GM23338 (cell line): ENCODE data around the gene BRD2. TPM values are rescaled to one million over a fixed set of nuclear protein-coding genes. Genes with fewer than 3 reads are reported as not detected.

ENCODE experiments used
- ATAC-seq: fragments of 200-7000 bp; cut with Tn5 transposase; 3 replicates; pipeline ENCODE4 v1.9.1; 2020
- DNase-seq: peaks from one replicate; pipeline ENCODE4 v3.0.0-alpha.2; 2015; ENCODE audit warnings: low spot score
- H2AFZ ChIP-seq: fragments of 200-600 bp; sonication (generic); 2 replicates; pipeline ENCODE4 v1.8.0; 2016; ENCODE audit warnings: antibody characterized with exemption, mild to moderate bottlenecking, moderate library complexity
- H3F3A ChIP-seq: fragments of 200-600 bp; sonication (generic); replicated peaks from 2 replicates; pipeline ENCODE4 v1.8.0; 2017; ENCODE audit warnings: antibody characterized with exemption, mixed run types, low read depth
- H3K27ac ChIP-seq: fragments of 200-600 bp; sonication (generic); 2 replicates; pipeline ENCODE4 v1.6.1; 2016; ENCODE audit warnings: low read depth
- H3K27me3 ChIP-seq: fragments of 200-600 bp; sonication (generic); 2 replicates; pipeline ENCODE4 v1.8.0; 2016; ENCODE audit warnings: mild to moderate bottlenecking, mixed run types, moderate library complexity; ENCODE audit not compliant: insufficient read depth
- H3K36me3 ChIP-seq: fragments of 200-600 bp; sonication (generic); 2 replicates; pipeline ENCODE4 v1.8.0; 2016; ENCODE audit warnings: mild to moderate bottlenecking; ENCODE audit not compliant: insufficient read depth
- H3K4me1 ChIP-seq: fragments of 200-600 bp; sonication (generic); 2 replicates; pipeline ENCODE4 v1.8.0; 2016; ENCODE audit warnings: mild to moderate bottlenecking, moderate library complexity; ENCODE audit not compliant: insufficient read depth
- H3K4me2 ChIP-seq: fragments of 200-600 bp; sonication (generic); 2 replicates; pipeline ENCODE4 v1.7.1; 2017; ENCODE audit warnings: mixed run types
- H3K4me3 ChIP-seq: fragments of 200-600 bp; sonication (generic); 2 replicates; pipeline ENCODE4 v1.6.1; 2016; ENCODE audit warnings: mixed run types
- H3K79me2 ChIP-seq: fragments of 200-600 bp; sonication (generic); replicated peaks from 2 replicates; pipeline ENCODE4 v1.8.0; 2017; ENCODE audit warnings: mild to moderate bottlenecking; ENCODE audit not compliant: insufficient read depth
- H3K9me2 ChIP-seq: fragments of 200-600 bp; sonication (generic); 2 replicates; pipeline ENCODE4 v1.8.0; 2017; ENCODE audit not compliant: insufficient read depth
- H4K20me1 ChIP-seq: fragments of 200-600 bp; sonication (generic); replicated peaks from 2 replicates; pipeline ENCODE4 v1.8.0; 2017; ENCODE audit warnings: mild to moderate bottlenecking; ENCODE audit not compliant: insufficient read depth
- H3K27ac Mint-ChIP-seq: 2 replicates; pipeline ENCODE4 v1.8.0; 2020; ENCODE audit warnings: inconsistent platforms, mild to moderate bottlenecking, moderate library complexity, mixed read lengths
- H3K27me3 Mint-ChIP-seq: 3 replicates; pipeline ENCODE4 v1.8.0; 2022; ENCODE audit warnings: low read depth, mild to moderate bottlenecking, moderate library complexity, mixed read lengths, inconsistent platforms; ENCODE audit not compliant: insufficient read depth, poor library complexity
- H3K36me3 Mint-ChIP-seq: 3 replicates; pipeline ENCODE4 v1.8.0; 2021; ENCODE audit warnings: low read depth, mild to moderate bottlenecking, inconsistent platforms, moderate library complexity, mixed read lengths
- H3K4me1 Mint-ChIP-seq: 3 replicates; pipeline ENCODE4 v1.8.0; 2020; ENCODE audit warnings: mild to moderate bottlenecking, inconsistent platforms, mixed read lengths
- H3K4me3 Mint-ChIP-seq: 3 replicates; pipeline ENCODE4 v1.8.0; 2021; ENCODE audit warnings: moderate library complexity, mild to moderate bottlenecking, inconsistent platforms, mixed read lengths
- H3K9me3 Mint-ChIP-seq: 3 replicates; pipeline ENCODE4 v1.8.0; 2020; ENCODE audit warnings: moderate library complexity, mild to moderate bottlenecking, inconsistent platforms, mixed read lengths
- CREB1 ChIP-seq: fragments of 250-450 bp; sonication (Bioruptor Pico); IDR thresholded peaks from 2 replicates; pipeline ENCODE4 v1.5.0; 2020; ENCODE audit warnings: low read depth, mild to moderate bottlenecking, moderate library complexity
- EZH2 ChIP-seq: fragments of 200-600 bp; sonication (generic); IDR thresholded peaks from one replicate; pipeline ENCODE4 v1.8.0; 2017; ENCODE audit warnings: antibody characterized with exemption, mild to moderate bottlenecking, low read depth; ENCODE audit not compliant: unreplicated experiment
- EZH2phosphoT487 ChIP-seq: fragments of 200-600 bp; sonication (generic); IDR thresholded peaks from one replicate; pipeline ENCODE4 v1.8.1; 2018; ENCODE audit warnings: antibody characterized with exemption; ENCODE audit not compliant: unreplicated experiment
- JUNB ChIP-seq: IDR thresholded peaks from one replicate; pipeline ENCODE4 v1.6.1; 2016; ENCODE audit warnings: antibody characterized with exemption; ENCODE audit not compliant: unreplicated experiment
- NANOG ChIP-seq: IDR thresholded peaks from 2 replicates; pipeline ENCODE4 v1.6.1; 2016; ENCODE audit warnings: antibody characterized with exemption, borderline replicate concordance
- POLR2AphosphoS5 ChIP-seq: IDR thresholded peaks from 2 replicates; pipeline ENCODE4 v1.6.1; 2016; ENCODE audit warnings: antibody characterized with exemption, low read depth
- STAT1 ChIP-seq: IDR thresholded peaks from one replicate; pipeline ENCODE4 v1.6.1; 2016; ENCODE audit warnings: antibody characterized with exemption; ENCODE audit not compliant: unreplicated experiment
- ZNF114 ChIP-seq: fragments of 250-450 bp; sonication (Bioruptor Pico); IDR thresholded peaks from 2 replicates; pipeline ENCODE4 v1.5.0; 2020; ENCODE audit warnings: mild to moderate bottlenecking, moderate library complexity
- ZNF331 ChIP-seq: fragments of 250-450 bp; sonication (Bioruptor Pico); IDR thresholded peaks from 2 replicates; pipeline ENCODE4 v1.5.0; 2020; ENCODE audit warnings: low read depth, mild to moderate bottlenecking, moderate library complexity
- polyA plus RNA-seq: library from polyadenylated mRNA; unstranded; fragments of >200 nt; fragmentation: Nextera tagmentation; extraction: Ambion mirVana; gene quantifications from 2 replicates; pipeline ENCODE4 v1.2.1, GENCODE V29; 2016
- total RNA-seq: library from RNA; depleted of rRNA; stranded (reverse); fragments of >200 nt; shearing (Covaris generic); gene quantifications from 2 replicates; pipeline ENCODE4 v1.2.3, GENCODE V29; 2014
- TF ChIP-seq, protein P1 (sequence below): IDR thresholded peaks from 2 replicates; pipeline ENCODE4 v1.6.1; 2016; ENCODE audit warnings: antibody characterized with exemption
- TF ChIP-seq, protein P2 (sequence below), 2 experiments: fragments of 200-600 bp in 1 of 2; sonication (generic) in 1 of 2; conservative IDR thresholded peaks; 2 replicates each; pipeline versions ENCODE4 v1.5.1 to v1.6.1; 2016 to 2017; ENCODE audit warnings: antibody characterized with exemption in 2 of 2, low read depth in 2 of 2, mild to moderate bottlenecking in 2 of 2, moderate library complexity in 1 of 2
- TF ChIP-seq, protein P3 (sequence below): IDR thresholded peaks from one replicate; pipeline ENCODE4 v1.6.1; 2018; ENCODE audit warnings: antibody characterized with exemption; ENCODE audit not compliant: unreplicated experiment
- TF ChIP-seq, protein P4 (sequence below): fragments of 250-450 bp; sonication (Bioruptor Pico); IDR thresholded peaks from 2 replicates; pipeline ENCODE4 v1.5.0; 2020; ENCODE audit warnings: mild to moderate bottlenecking, moderate library complexity

The BRD2 gene
- total and polyA plus RNA-seq, 2 experiments from 2014 or later: 84.9 to 169 TPM

DNA sequence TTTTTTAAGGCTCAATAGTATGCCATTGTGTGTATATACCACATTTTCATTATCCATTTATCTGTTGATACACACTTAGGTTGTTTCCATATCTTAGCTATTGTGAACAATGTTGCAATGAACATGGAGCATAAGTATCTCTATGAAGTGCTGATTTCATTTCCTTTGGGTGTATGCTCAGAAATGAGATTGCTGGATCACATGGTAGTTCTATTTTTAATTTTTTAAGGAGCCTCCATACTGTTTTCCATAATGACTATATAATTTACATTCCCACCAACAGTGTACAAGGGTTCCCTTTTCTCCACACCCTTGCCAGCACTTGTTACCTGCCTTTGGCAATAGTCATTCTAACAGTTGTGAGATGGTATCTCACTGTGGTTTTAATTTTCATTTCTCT lies 56.1 kb downstream of the BRD2 start:
- Histone ChIP-seq H3K4me3 (no peak overlapping the region), H4K20me1 (no peaks in the 10 kb centered on the region)

More for the DNA sequence above, 56.1 kb downstream of the BRD2 start:
- no peaks in the 10 kb centered on the region for H3K36me3 Mint-ChIP-seq
- no peaks in the 10 kb centered on the region for H3K9me3 Mint-ChIP-seq
- no peak for DNase-seq
- no peaks in the 10 kb centered on the region for H3K79me2 ChIP-seq
- H3K27ac ChIP-seq: no peak overlapping the region
- peaks cover 5% of the 10 kb centered on the region for H3K4me1 Mint-ChIP-seq
- TF ChIP-seq, protein P1, sequence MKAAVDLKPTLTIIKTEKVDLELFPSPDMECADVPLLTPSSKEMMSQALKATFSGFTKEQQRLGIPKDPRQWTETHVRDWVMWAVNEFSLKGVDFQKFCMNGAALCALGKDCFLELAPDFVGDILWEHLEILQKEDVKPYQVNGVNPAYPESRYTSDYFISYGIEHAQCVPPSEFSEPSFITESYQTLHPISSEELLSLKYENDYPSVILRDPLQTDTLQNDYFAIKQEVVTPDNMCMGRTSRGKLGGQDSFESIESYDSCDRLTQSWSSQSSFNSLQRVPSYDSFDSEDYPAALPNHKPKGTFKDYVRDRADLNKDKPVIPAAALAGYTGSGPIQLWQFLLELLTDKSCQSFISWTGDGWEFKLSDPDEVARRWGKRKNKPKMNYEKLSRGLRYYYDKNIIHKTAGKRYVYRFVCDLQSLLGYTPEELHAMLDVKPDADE: no peak
- no peak for TF ChIP-seq STAT1
- no peak for TF ChIP-seq CREB1 (CRISPR knock-in tag)
- no peak for TF ChIP-seq NANOG
- TF ChIP-seq ZNF331 (CRISPR knock-in tag): no peak
- TF ChIP-seq, protein P2, sequence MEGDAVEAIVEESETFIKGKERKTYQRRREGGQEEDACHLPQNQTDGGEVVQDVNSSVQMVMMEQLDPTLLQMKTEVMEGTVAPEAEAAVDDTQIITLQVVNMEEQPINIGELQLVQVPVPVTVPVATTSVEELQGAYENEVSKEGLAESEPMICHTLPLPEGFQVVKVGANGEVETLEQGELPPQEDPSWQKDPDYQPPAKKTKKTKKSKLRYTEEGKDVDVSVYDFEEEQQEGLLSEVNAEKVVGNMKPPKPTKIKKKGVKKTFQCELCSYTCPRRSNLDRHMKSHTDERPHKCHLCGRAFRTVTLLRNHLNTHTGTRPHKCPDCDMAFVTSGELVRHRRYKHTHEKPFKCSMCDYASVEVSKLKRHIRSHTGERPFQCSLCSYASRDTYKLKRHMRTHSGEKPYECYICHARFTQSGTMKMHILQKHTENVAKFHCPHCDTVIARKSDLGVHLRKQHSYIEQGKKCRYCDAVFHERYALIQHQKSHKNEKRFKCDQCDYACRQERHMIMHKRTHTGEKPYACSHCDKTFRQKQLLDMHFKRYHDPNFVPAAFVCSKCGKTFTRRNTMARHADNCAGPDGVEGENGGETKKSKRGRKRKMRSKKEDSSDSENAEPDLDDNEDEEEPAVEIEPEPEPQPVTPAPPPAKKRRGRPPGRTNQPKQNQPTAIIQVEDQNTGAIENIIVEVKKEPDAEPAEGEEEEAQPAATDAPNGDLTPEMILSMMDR (conservative IDR thresholded peaks at IDR 0.05; ENCODE audit: low read depth in 2 of 2): no peak
- TF ChIP-seq, protein P3, sequence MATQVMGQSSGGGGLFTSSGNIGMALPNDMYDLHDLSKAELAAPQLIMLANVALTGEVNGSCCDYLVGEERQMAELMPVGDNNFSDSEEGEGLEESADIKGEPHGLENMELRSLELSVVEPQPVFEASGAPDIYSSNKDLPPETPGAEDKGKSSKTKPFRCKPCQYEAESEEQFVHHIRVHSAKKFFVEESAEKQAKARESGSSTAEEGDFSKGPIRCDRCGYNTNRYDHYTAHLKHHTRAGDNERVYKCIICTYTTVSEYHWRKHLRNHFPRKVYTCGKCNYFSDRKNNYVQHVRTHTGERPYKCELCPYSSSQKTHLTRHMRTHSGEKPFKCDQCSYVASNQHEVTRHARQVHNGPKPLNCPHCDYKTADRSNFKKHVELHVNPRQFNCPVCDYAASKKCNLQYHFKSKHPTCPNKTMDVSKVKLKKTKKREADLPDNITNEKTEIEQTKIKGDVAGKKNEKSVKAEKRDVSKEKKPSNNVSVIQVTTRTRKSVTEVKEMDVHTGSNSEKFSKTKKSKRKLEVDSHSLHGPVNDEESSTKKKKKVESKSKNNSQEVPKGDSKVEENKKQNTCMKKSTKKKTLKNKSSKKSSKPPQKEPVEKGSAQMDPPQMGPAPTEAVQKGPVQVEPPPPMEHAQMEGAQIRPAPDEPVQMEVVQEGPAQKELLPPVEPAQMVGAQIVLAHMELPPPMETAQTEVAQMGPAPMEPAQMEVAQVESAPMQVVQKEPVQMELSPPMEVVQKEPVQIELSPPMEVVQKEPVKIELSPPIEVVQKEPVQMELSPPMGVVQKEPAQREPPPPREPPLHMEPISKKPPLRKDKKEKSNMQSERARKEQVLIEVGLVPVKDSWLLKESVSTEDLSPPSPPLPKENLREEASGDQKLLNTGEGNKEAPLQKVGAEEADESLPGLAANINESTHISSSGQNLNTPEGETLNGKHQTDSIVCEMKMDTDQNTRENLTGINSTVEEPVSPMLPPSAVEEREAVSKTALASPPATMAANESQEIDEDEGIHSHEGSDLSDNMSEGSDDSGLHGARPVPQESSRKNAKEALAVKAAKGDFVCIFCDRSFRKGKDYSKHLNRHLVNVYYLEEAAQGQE: no peak
- no peak for TF ChIP-seq EZH2phosphoT487
- TF ChIP-seq JUNB: no peak
- TF ChIP-seq POLR2AphosphoS5: no peak
- TF ChIP-seq, protein P4, sequence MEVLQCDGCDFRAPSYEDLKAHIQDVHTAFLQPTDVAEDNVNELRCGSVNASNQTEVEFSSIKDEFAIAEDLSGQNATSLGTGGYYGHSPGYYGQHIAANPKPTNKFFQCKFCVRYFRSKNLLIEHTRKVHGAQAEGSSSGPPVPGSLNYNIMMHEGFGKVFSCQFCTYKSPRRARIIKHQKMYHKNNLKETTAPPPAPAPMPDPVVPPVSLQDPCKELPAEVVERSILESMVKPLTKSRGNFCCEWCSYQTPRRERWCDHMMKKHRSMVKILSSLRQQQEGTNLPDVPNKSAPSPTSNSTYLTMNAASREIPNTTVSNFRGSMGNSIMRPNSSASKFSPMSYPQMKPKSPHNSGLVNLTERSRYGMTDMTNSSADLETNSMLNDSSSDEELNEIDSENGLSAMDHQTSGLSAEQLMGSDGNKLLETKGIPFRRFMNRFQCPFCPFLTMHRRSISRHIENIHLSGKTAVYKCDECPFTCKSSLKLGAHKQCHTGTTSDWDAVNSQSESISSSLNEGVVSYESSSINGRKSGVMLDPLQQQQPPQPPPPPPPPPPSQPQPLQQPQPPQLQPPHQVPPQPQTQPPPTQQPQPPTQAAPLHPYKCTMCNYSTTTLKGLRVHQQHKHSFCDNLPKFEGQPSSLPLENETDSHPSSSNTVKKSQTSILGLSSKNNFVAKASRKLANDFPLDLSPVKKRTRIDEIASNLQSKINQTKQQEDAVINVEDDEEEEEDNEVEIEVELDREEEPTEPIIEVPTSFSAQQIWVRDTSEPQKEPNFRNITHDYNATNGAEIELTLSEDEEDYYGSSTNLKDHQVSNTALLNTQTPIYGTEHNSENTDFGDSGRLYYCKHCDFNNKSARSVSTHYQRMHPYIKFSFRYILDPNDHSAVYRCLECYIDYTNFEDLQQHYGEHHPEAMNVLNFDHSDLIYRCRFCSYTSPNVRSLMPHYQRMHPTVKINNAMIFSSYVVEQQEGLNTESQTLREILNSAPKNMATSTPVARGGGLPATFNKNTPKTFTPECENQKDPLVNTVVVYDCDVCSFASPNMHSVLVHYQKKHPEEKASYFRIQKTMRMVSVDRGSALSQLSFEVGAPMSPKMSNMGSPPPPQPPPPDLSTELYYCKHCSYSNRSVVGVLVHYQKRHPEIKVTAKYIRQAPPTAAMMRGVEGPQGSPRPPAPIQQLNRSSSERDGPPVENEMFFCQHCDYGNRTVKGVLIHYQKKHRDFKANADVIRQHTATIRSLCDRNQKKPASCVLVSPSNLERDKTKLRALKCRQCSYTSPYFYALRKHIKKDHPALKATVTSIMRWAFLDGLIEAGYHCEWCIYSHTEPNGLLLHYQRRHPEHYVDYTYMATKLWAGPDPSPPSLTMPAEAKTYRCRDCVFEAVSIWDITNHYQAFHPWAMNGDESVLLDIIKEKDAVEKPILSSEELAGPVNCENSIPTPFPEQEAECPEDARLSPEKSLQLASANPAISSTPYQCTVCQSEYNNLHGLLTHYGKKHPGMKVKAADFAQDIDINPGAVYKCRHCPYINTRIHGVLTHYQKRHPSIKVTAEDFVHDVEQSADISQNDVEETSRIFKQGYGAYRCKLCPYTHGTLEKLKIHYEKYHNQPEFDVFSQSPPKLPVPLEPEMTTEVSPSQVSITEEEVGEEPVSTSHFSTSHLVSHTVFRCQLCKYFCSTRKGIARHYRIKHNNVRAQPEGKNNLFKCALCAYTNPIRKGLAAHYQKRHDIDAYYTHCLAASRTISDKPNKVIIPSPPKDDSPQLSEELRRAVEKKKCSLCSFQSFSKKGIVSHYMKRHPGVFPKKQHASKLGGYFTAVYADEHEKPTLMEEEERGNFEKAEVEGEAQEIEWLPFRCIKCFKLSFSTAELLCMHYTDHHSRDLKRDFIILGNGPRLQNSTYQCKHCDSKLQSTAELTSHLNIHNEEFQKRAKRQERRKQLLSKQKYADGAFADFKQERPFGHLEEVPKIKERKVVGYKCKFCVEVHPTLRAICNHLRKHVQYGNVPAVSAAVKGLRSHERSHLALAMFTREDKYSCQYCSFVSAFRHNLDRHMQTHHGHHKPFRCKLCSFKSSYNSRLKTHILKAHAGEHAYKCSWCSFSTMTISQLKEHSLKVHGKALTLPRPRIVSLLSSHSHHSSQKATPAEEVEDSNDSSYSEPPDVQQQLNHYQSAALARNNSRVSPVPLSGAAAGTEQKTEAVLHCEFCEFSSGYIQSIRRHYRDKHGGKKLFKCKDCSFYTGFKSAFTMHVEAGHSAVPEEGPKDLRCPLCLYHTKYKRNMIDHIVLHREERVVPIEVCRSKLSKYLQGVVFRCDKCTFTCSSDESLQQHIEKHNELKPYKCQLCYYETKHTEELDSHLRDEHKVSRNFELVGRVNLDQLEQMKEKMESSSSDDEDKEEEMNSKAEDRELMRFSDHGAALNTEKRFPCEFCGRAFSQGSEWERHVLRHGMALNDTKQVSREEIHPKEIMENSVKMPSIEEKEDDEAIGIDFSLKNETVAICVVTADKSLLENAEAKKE (CRISPR knock-in tag): no peak
- no peak for TF ChIP-seq ZNF114 (CRISPR knock-in tag)
- TF ChIP-seq EZH2: no peak
- no peaks in the 10 kb centered on the region for H3F3A ChIP-seq
- H2AFZ ChIP-seq: no peak overlapping the region
- H3K27me3 ChIP-seq: no peaks in the 10 kb centered on the region
- no peaks in the 10 kb centered on the region for H3K4me1 ChIP-seq
- ATAC-seq: no peak
- no peaks in the 10 kb centered on the region for H3K36me3 ChIP-seq
- H3K27me3 Mint-ChIP-seq: peaks cover 8% of the 10 kb centered on the region
- H3K9me2 ChIP-seq: no peaks in the 10 kb centered on the region; the same call in 1 of the 2 replicates
- H3K4me2 ChIP-seq: no peak overlapping the region
- no peak overlapping the region for H3K27ac Mint-ChIP-seq
- H3K4me3 Mint-ChIP-seq: no peak overlapping the region
